ENCODE measurements around the gene KIRREL2. TPM values are rescaled to one million over a fixed set of nuclear protein-coding genes. Genes with fewer than 3 reads are reported as not detected.

Gene KIRREL2
- total RNA-seq = 0.22 TPM in 1 of 3 replicates, not detected in the others
- long read RNA-seq, partial matches to known transcripts = 0 of 1 reads
- long read RNA-seq, other reads (novel, unspliced or antisense) = 1 of 1 reads

DNA sequence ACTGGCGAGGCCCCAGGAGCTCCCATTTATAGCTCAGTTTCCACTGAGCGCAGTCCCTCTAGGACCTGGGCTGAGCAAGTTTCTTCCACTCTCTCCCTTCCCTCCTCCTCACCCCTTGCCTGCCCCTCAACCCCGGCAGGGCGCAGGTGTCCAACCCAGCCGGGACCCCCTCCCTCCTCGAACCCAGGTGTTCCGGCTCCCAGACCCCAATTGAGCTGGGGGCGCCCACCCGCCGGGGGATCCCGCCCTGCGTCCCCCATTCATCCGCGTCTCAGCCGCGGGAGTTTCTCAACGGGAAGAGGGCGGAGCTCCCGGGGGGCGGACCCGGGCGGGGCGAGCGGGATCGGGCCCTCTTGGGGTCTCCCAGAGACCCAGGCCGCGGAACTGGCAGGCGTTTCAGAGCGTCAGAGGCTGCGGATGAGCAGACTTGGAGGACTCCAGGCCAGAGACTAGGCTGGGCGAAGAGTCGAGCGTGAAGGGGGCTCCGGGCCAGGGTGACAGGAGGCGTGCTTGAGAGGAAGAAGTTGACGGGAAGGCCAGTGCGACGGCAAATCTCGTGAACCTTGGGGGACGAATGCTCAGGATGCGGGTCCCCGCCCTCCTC is at the start of gene KIRREL2:
KIRREL2 (plus strand) TSS at position 366 of the 604 bp plus-strand sequence; CDS start at position 575, 209 bp downstream.
- TF ChIP-seq, protein P1, sequence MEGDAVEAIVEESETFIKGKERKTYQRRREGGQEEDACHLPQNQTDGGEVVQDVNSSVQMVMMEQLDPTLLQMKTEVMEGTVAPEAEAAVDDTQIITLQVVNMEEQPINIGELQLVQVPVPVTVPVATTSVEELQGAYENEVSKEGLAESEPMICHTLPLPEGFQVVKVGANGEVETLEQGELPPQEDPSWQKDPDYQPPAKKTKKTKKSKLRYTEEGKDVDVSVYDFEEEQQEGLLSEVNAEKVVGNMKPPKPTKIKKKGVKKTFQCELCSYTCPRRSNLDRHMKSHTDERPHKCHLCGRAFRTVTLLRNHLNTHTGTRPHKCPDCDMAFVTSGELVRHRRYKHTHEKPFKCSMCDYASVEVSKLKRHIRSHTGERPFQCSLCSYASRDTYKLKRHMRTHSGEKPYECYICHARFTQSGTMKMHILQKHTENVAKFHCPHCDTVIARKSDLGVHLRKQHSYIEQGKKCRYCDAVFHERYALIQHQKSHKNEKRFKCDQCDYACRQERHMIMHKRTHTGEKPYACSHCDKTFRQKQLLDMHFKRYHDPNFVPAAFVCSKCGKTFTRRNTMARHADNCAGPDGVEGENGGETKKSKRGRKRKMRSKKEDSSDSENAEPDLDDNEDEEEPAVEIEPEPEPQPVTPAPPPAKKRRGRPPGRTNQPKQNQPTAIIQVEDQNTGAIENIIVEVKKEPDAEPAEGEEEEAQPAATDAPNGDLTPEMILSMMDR (IDR thresholded peaks at IDR 0.05) = no peak
- Mint-ChIP-seq H3K27ac (ENCODE audit: unreplicated experiment) (no peak within 1 kb of the TSS), H3K9me3 (ENCODE audit: low read depth) (no peaks in the 10 kb centered on the region), H3K4me1 (ENCODE audit: low read depth) (peaks cover 9% of the 10 kb centered on the region), H3K27me3 (ENCODE audit: low read depth) (peaks cover 70% of the 10 kb centered on the region), H3K4me3 (ENCODE audit: unreplicated experiment) (peak within 1 kb of the TSS; percentile 68), H3K36me3 (ENCODE audit: low read depth) (peaks cover 2% of the 10 kb centered on the region)
- no peak for DNase-seq (ENCODE audit: low spot score)

DNA sequence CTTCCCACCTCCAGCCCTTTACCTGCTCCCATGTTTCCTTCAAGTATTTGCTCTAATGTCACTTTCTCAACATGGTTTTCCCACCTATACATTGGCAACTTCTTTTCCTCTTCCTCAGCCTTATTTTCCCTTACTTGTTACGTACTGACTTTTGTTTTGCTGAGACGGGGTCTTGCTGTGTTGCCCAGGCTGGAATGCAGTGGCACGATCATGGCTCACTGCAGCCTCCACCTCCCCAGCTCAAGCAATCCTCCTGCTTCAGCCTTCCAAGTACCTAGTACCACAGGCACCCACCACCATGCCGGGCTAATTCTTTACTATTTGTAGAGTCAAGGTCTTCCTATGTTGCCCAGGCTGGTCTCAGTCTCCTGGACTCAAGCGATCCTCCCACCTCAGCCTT is 49.1 kb upstream of the KIRREL2 start:
- H3K36me3 Mint-ChIP-seq (ENCODE audit: low read depth) = no peaks in the 10 kb centered on the region
- no peak overlapping the region for H3K4me3 Mint-ChIP-seq (ENCODE audit: unreplicated experiment)
- TF ChIP-seq, protein P1 (IDR thresholded peaks at IDR 0.05) = no peak
- H3K27ac Mint-ChIP-seq (ENCODE audit: unreplicated experiment) = no peak overlapping the region
- no peaks in the 10 kb centered on the region for H3K9me3 Mint-ChIP-seq (ENCODE audit: low read depth)
- DNase-seq (ENCODE audit: low spot score) = no peak
- peaks cover 37% of the 10 kb centered on the region for H3K27me3 Mint-ChIP-seq (ENCODE audit: low read depth)
- no peaks in the 10 kb centered on the region for H3K4me1 Mint-ChIP-seq (ENCODE audit: low read depth)

- H3K9me3 Mint-ChIP-seq (ENCODE audit: low read depth) = no peaks in the 10 kb centered on the region
- TF ChIP-seq, protein P1 (IDR thresholded peaks at IDR 0.05) = no peak
- H3K36me3 Mint-ChIP-seq (ENCODE audit: low read depth) = no peaks in the 10 kb centered on the region
- no peak overlapping the region for H3K27ac Mint-ChIP-seq (ENCODE audit: unreplicated experiment)
- peaks cover 32% of the 10 kb centered on the region for H3K27me3 Mint-ChIP-seq (ENCODE audit: low read depth)
- H3K4me1 Mint-ChIP-seq (ENCODE audit: low read depth) = no peaks in the 10 kb centered on the region
- DNase-seq (ENCODE audit: low spot score) = no peak
- H3K4me3 Mint-ChIP-seq (ENCODE audit: unreplicated experiment) = no peak overlapping the region
These were observed 45.1 kb upstream of the KIRREL2 start for GRCh38 chr19:35811317-35812219.

- no peak within 1 kb of the TSS for H3K27ac Mint-ChIP-seq (ENCODE audit: unreplicated experiment)
- DNase-seq (ENCODE audit: low spot score) = no peak
- TF ChIP-seq, protein P1 (IDR thresholded peaks at IDR 0.05) = no peak
- no peaks in the 10 kb centered on the region for H3K36me3 Mint-ChIP-seq (ENCODE audit: low read depth)
- H3K27me3 Mint-ChIP-seq (ENCODE audit: low read depth) = peaks cover 32% of the 10 kb centered on the region
- H3K9me3 Mint-ChIP-seq (ENCODE audit: low read depth) = no peaks in the 10 kb centered on the region
- H3K4me1 Mint-ChIP-seq (ENCODE audit: low read depth) = no peaks in the 10 kb centered on the region
- no peak within 1 kb of the TSS for H3K4me3 Mint-ChIP-seq (ENCODE audit: unreplicated experiment)
These were observed 44.3 kb upstream of the KIRREL2 start, which contains the start of gene PRODH2 for GRCh38 chr19:35812220-35813042. TSS of gene PRODH2 (minus strand) at chr19:35812845. CDS start at chr19:35812805, 40 bp downstream.
